Breast epithelium (tissue), 3 donors: ENCODE data around the gene STRN4.

ENCODE experiments used
- POLR2A ChIP-seq: fragments of 450-650 bp; IDR thresholded peaks from one replicate; pipeline ENCODE4 v1.6.1; 2016; ENCODE audit warnings: antibody characterized with exemption, mild to moderate bottlenecking, moderate library complexity
- TF ChIP-seq, protein P1 (sequence below), 3 donors: fragments of 450-650 bp; IDR thresholded peaks; one replicate each; pipeline ENCODE4 v1.5.1; 2016 to 2017; ENCODE audit warnings: antibody characterized with exemption in 3 of 3, mild to moderate bottlenecking in 3 of 3, moderate library complexity in 3 of 3

- no peak for TF ChIP-seq POLR2A
- TF ChIP-seq, protein P1, sequence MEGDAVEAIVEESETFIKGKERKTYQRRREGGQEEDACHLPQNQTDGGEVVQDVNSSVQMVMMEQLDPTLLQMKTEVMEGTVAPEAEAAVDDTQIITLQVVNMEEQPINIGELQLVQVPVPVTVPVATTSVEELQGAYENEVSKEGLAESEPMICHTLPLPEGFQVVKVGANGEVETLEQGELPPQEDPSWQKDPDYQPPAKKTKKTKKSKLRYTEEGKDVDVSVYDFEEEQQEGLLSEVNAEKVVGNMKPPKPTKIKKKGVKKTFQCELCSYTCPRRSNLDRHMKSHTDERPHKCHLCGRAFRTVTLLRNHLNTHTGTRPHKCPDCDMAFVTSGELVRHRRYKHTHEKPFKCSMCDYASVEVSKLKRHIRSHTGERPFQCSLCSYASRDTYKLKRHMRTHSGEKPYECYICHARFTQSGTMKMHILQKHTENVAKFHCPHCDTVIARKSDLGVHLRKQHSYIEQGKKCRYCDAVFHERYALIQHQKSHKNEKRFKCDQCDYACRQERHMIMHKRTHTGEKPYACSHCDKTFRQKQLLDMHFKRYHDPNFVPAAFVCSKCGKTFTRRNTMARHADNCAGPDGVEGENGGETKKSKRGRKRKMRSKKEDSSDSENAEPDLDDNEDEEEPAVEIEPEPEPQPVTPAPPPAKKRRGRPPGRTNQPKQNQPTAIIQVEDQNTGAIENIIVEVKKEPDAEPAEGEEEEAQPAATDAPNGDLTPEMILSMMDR (IDR thresholded peaks at IDR 0.05), result no peak
Observed at GRCh38 chr19:46736531-46737297, 9.5 kb downstream of the STRN4 start.
